ENCODE measurements around the gene SLC13A3.
A peak's percentile ranks its signal among the peaks of the same experiment; 100 is the strongest.

The SLC13A3 gene

GRCh38 chr20:46563170-46563859 lies 87.9 kb downstream of the SLC13A3 start:
- DNase-seq (ENCODE audit: low read depth): no peak
- H3K4me3 ChIP-seq (ENCODE audit: low read depth, low read length): no peak overlapping the region
- no peak for TF ChIP-seq CTCF (IDR thresholded peaks at IDR 0.05; ENCODE audit: insufficient read depth, low read depth, low read length, missing control alignments)

GRCh38 chr20:46562373-46563169 lies 88.7 kb downstream of the SLC13A3 start:
- peak; percentile 90 for TF ChIP-seq CTCF (IDR thresholded peaks at IDR 0.05; ENCODE audit: insufficient read depth, low read depth, low read length, missing control alignments)
- peak; percentile 75 for DNase-seq (ENCODE audit: low read depth)
- peak overlapping the region; percentile 47 for H3K4me3 ChIP-seq (ENCODE audit: low read depth, low read length)

- TF ChIP-seq CTCF (IDR thresholded peaks at IDR 0.05; ENCODE audit: insufficient read depth, low read depth, low read length, missing control alignments): no peak
- DNase-seq (ENCODE audit: low read depth): no peak
- peak overlapping the region; percentile 47 for H3K4me3 ChIP-seq (ENCODE audit: low read depth, low read length)
These were observed 89.3 kb downstream of the SLC13A3 start for GRCh38 chr20:46562009-46562372.

- no peak for TF ChIP-seq CTCF (IDR thresholded peaks at IDR 0.05; ENCODE audit: insufficient read depth, low read depth, low read length, missing control alignments)
- no peak overlapping the region for H3K4me3 ChIP-seq (ENCODE audit: low read depth, low read length)
These were observed 91.4 kb downstream of the SLC13A3 start for GRCh38 chr20:46559685-46560440.

GRCh38 chr20:46559001-46559400 lies 92.3 kb downstream of the SLC13A3 start:
- no peak for TF ChIP-seq CTCF (IDR thresholded peaks at IDR 0.05; ENCODE audit: insufficient read depth, low read depth, low read length, missing control alignments)
- H3K4me3 ChIP-seq (ENCODE audit: low read depth, low read length): no peak overlapping the region
- no peak for DNase-seq (ENCODE audit: low read depth)

More at GRCh38 chr20:46559685-46560440, 91.4 kb downstream of the SLC13A3 start:
- DNase-seq (ENCODE audit: low read depth): no peak

GRCh38 chr20:46558511-46558959 lies 92.7 kb downstream of the SLC13A3 start:
- no peak for TF ChIP-seq CTCF (IDR thresholded peaks at IDR 0.05; ENCODE audit: insufficient read depth, low read depth, low read length, missing control alignments)
- no peak overlapping the region for H3K4me3 ChIP-seq (ENCODE audit: low read depth, low read length)
- DNase-seq (ENCODE audit: low read depth): no peak

All from GM12865 (cell line).